A549 (cell line): ENCODE results near the gene CAPN7. TPM values are rescaled to one million over a fixed set of nuclear protein-coding genes. Genes with fewer than 3 reads are reported as not detected.
"Not testable (repeated sequence)": the region's sequence is repeated elsewhere in the genome, so short reads cannot be mapped to it uniquely, and the experiment has no call there.

ENCODE experiments used
- ATAC-seq, 2 experiments: fragments of 200-7000 bp in 1 of 2; fragments of >200 bp in 1 of 2; cut with Nextera tagmentation in 1 of 2; cut with Tn5 transposase in 1 of 2; 3 replicates each; pipeline versions ENCODE4 v1.8.0 to v1.9.1; 2018 to 2020; ENCODE audit warnings: mild to moderate bottlenecking in 1 of 2, moderate library complexity in 1 of 2
- CTCF ChIA-PET: fragments of 300-600 bp; sonication (Branson Sonifier 250); formaldehyde crosslinking; extraction: SDS; loops from one replicate; lab custom pipeline; 2021; ENCODE audit warnings: antibody characterized with exemption, inconsistent platforms; lab: Yijun Ruan, JAX
- POLR2A ChIA-PET: fragments of 350-600 bp; formaldehyde crosslinking; extraction: SDS; loops from one replicate; lab custom pipeline; 2021; ENCODE audit warnings: antibody characterized with exemption, inconsistent platforms; lab: Yijun Ruan, JAX
- DNase-seq, 2 experiments: peaks; one replicate each; pipeline versions ENCODE4 v3.0.0 to v3.0.0-alpha.2; 2011 to 2016; ENCODE audit warnings: low read depth in 1 of 2, low spot score in 1 of 2
- FAIRE-seq: peaks from 2 replicates; lab custom pipeline; 2011; peaks lifted over from hg19 to GRCh38; lab: Jason Lieb, UNC
- H3K27ac ChIP-seq, 2 experiments: fragments of >200 bp; sonication (Bioruptor Twin); formaldehyde crosslinking; 3 replicates each; pipeline ENCODE4 v1.5.1; 2016 to 2017
- H3K4me1 ChIP-seq: fragments of >200 bp; sonication (Bioruptor Twin); formaldehyde crosslinking; 3 replicates; pipeline ENCODE4 v1.6.1; 2016
- H3K4me2 ChIP-seq: fragments of >200 bp; sonication (Bioruptor Twin); formaldehyde crosslinking; 3 replicates; pipeline ENCODE4 v1.6.1; 2016
- H3K4me3 ChIP-seq: fragments of >200 bp; sonication (Bioruptor Twin); formaldehyde crosslinking; 3 replicates; pipeline ENCODE4 v1.5.1; 2016
- H3K9me3 ChIP-seq: fragments of >200 bp; sonication (Bioruptor Twin); formaldehyde crosslinking; 3 replicates; pipeline ENCODE4 v1.6.1; 2016
- E2F6 ChIP-seq: IDR thresholded peaks from 2 replicates; pipeline ENCODE4 v1.6.1; 2012; ENCODE audit warnings: low read depth, borderline replicate concordance
- EP300 ChIP-seq, 2 experiments: fragments of >200 bp; sonication (Bioruptor Twin); formaldehyde crosslinking; IDR thresholded peaks; 2 replicates in 1 of 2; 3 replicates in 1 of 2; pipeline ENCODE4 v1.6.1; 2016 to 2017
- FOSB ChIP-seq: fragments of 250-450 bp; sonication (Bioruptor Pico); IDR thresholded peaks from 2 replicates; pipeline ENCODE4 v1.5.0; 2020; ENCODE audit warnings: mild to moderate bottlenecking, moderate library complexity
- FOSL2 ChIP-seq, 2 experiments: fragments of 450-650 bp in 1 of 2; fragments of >200 bp in 1 of 2; sonication (Bioruptor Twin) in 1 of 2; formaldehyde crosslinking; IDR thresholded peaks; 2 replicates each; pipeline versions ENCODE4 v1.5.0 to v1.6.1; 2016 to 2020; ENCODE audit warnings: mild to moderate bottlenecking in 1 of 2, moderate library complexity in 1 of 2
- FOXS1 ChIP-seq: fragments of 250-450 bp; sonication (Bioruptor Pico); IDR thresholded peaks from 2 replicates; pipeline ENCODE4 v1.5.0; 2020; ENCODE audit warnings: mild to moderate bottlenecking, moderate library complexity
- GATA3 ChIP-seq: IDR thresholded peaks from 2 replicates; pipeline ENCODE4 v1.6.1; 2012; ENCODE audit warnings: borderline replicate concordance
- HDAC2 ChIP-seq: fragments of 200-600 bp; sonication (generic); IDR thresholded peaks from 2 replicates; pipeline ENCODE4 v1.6.1; 2016
- HES2 ChIP-seq: fragments of >200 bp; sonication (Bioruptor Twin); formaldehyde crosslinking; IDR thresholded peaks from 2 replicates; pipeline ENCODE4 v1.6.1; 2016
- HOXB13 ChIP-seq: fragments of 250-450 bp; sonication (Bioruptor Pico); IDR thresholded peaks from 2 replicates; pipeline ENCODE4 v1.5.0; 2020; ENCODE audit warnings: low read depth, mild to moderate bottlenecking, moderate library complexity
- JUNB ChIP-seq: fragments of >200 bp; sonication (Bioruptor Twin); formaldehyde crosslinking; IDR thresholded peaks from 2 replicates; pipeline ENCODE4 v1.6.1; 2016
- MAZ ChIP-seq: fragments of 150-350 bp; IDR thresholded peaks from 2 replicates; pipeline ENCODE4 v1.6.1; 2014; ENCODE audit warnings: antibody characterized with exemption, low read depth, low read length, borderline replicate concordance
- NR3C1 ChIP-seq: fragments of >200 bp; sonication (Bioruptor Twin); formaldehyde crosslinking; IDR thresholded peaks from 3 replicates; pipeline ENCODE4 v1.6.1; 2017
- RAD21 ChIP-seq, 2 experiments: fragments of >200 bp in 1 of 2; sonication (Bioruptor Twin) in 1 of 2; formaldehyde crosslinking in 1 of 2; IDR thresholded peaks in 1 of 2; conservative IDR thresholded peaks in 1 of 2; 2 replicates in 1 of 2; 3 replicates in 1 of 2; pipeline ENCODE4 v1.6.1; 2012 to 2018; ENCODE audit warnings: inconsistent platforms in 1 of 2
- REST ChIP-seq: fragments of 200-600 bp; sonication (generic); IDR thresholded peaks from 2 replicates; pipeline ENCODE4 v1.6.1; 2016; ENCODE audit warnings: antibody characterized with exemption, mild to moderate bottlenecking, moderate library complexity
- USF2 ChIP-seq: fragments of 450-650 bp; IDR thresholded peaks from 2 replicates; pipeline ENCODE4 v1.6.1; 2014; ENCODE audit warnings: antibody characterized with exemption
- ZC3H11A ChIP-seq: fragments of 450-650 bp; IDR thresholded peaks from 2 replicates; pipeline ENCODE4 v1.6.1; 2014; ENCODE audit warnings: antibody characterized with exemption, mild to moderate bottlenecking
- ZNF302 ChIP-seq: fragments of 250-450 bp; sonication (Bioruptor Pico); IDR thresholded peaks from 2 replicates; pipeline ENCODE4 v1.9.0; 2021; ENCODE audit warnings: inconsistent platforms, mild to moderate bottlenecking, moderate library complexity
- WGBS: methylation state at CpG from one replicate; pipeline ENCODE4 v1.1.6; 2017; ENCODE audit errors: missing lambda C conversion rate; 5-methylcytosine and 5-hydroxymethylcytosine counted together
- polyA plus RNA-seq, 4 experiments: library from polyadenylated mRNA; depleted of rRNA in 3 of 4; stranded (reverse); fragments of >200 nt; fragmentation: RNase III in 1 of 4; extraction: RNeasy Plus Mini Kit Qiagen cat#74134 plus additional on column Dnase treatment in 1 of 4; gene quantifications; 2 replicates in 3 of 4; 3 replicates in 1 of 4; pipeline ENCODE4 v1.2.3, GENCODE V29; 2011 to 2017

The CAPN7 gene
- polyA plus RNA-seq, 2 of the 4 experiments (the other 2 are of a cell fraction) = 19.9 to 36.8 TPM

DNA sequence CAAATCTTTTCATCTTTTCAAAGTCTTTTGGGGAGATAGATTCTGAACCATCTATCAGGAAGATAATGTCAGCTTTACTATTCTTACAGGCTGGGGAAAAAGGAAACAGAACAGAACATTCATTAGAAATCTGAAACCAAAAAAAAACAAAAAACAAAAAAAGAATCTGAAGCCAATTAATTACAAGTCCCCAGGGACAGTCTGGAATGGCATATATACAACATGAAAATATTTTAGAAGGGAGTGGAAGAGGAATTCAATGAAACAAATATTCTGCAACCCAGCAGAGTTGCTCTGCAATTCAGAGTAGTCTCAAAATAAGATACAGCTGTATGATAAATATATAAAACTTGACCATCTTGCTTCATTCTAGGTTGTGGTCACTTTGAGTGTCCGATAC, 41.7 kb upstream of the CAPN7 start (continued):
- no peak for TF ChIP-seq NR3C1
- no peak for TF ChIP-seq ZC3H11A
- no peak for TF ChIP-seq HDAC2
- TF ChIP-seq FOSB (CRISPR knock-in tag) = no peak
- no peak for TF ChIP-seq HOXB13 (CRISPR knock-in tag)
- TF ChIP-seq, all 56 proteins: peak for 0

GRCh38 chr3:15165061-15165460, 41.0 kb upstream of the CAPN7 start:
- Histone ChIP-seq H3K9me3 (no peaks in the 10 kb centered on the region), H3K4me2 (no peak overlapping the region), H3K4me1 (no peaks in the 10 kb centered on the region), H3K4me3 (no peak overlapping the region), H3K27ac (no peak overlapping the region)
- FAIRE-seq (no peak), DNase-seq (no peak), ATAC-seq (no peak)
- WGBS = 77% methylated on average over 6 of the region's 6 CpGs
- ChIA-PET CTCF (interaction anchor here (0.8 to 1.6 kb wide), 3 partner anchors 14 to 57 kb away, joined by 3 to 8 read pairs (median 3); no protein-coding TSS in a partner anchor), POLR2A (no interaction called here)
- no peak for TF ChIP-seq ZNF302 (CRISPR knock-in tag)

DNA sequence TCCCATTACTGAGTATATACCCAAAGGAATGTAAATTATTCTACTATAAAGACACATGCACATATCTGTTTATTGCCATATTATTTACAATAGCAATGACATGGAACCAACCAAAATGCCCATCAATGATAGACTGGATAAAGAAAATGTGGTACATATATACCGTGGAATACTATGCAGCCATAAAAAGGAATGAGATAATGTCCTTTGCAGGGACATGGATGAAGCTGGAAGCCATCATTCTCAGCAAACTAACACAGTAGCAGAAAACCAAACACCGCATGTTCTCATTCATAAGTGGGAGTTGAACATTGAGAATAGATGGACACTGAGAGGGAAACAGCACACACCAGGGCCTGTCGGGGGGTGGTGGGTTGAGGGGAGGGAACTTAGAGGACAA, 39.7 kb upstream of the CAPN7 start:
- H3K4me1 ChIP-seq, ATAC-seq, POLR2A ChIA-PET, H3K27ac ChIP-seq, H3K4me3 ChIP-seq, FAIRE-seq, H3K4me2 ChIP-seq, DNase-seq, H3K9me3 ChIP-seq: not testable (repeated sequence)
- WGBS = 40% methylated on average over 3 of the region's 3 CpGs
- CTCF ChIA-PET = interaction anchor here (1.6 kb wide), 1 partner anchor 13 kb away, joined by 3 read pairs; no protein-coding TSS in a partner anchor

DNA sequence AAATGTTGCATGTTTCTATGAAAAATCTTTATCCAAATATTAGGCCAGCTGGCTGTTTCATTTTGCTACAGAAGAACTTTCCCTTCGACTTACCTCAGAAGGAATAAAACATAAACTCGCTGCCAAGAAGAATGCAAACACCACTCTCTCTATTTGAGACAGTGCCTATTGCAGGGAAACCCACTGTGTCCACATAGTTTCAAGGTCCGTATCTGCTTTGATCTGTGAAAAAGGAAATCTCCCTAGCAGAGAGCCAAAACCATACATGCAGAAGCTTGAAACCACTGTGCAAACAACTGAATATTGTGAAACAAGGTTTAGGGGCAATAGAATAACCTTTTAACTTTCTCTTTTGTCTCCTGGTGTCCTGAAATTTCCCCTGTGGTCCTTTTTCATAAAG, 35.0 kb upstream of the CAPN7 start:
- H3K27ac ChIP-seq = no peak overlapping the region
- no peak for TF ChIP-seq EP300 (IDR thresholded peaks at IDR 0.05)
- no peak for TF ChIP-seq E2F6
- no peak for TF ChIP-seq RAD21 (conservative IDR thresholded peaks at IDR 0.05 in 1 of 2, IDR thresholded peaks at IDR 0.05 in 1 of 2)
- no peak for TF ChIP-seq FOSL2 (IDR thresholded peaks at IDR 0.05)
- TF ChIP-seq FOSL2 (CRISPR knock-in tag; IDR thresholded peaks at IDR 0.05) = no peak
- no peak for TF ChIP-seq HES2
- TF ChIP-seq USF2 = no peak
- no peak for TF ChIP-seq GATA3
- no peak for TF ChIP-seq FOXS1
- no peak for TF ChIP-seq REST
- no peak for TF ChIP-seq MAZ
- no peak for TF ChIP-seq JUNB
- ChIA-PET CTCF (interaction anchor here (0.8 kb wide), 1 partner anchor 14 kb away, joined by 3 read pairs; no protein-coding TSS in a partner anchor), POLR2A (no interaction called here)
- DNase-seq = no peak
- 10% methylated on average over 3 of the region's 3 CpGs for WGBS
- ATAC-seq = no peak
- no peak overlapping the region for H3K4me3 ChIP-seq
- no peak for FAIRE-seq
- H3K4me2 ChIP-seq = no peak overlapping the region
- H3K9me3 ChIP-seq = 0 out of 3 replicates have a peak, but pooled peaks cover 2% of the 10 kb centered on the region
- no peaks in the 10 kb centered on the region for H3K4me1 ChIP-seq
